OCI-LY3 (cell line): ENCODE measurements around the gene PIK3R4.

Source experiments
- CTCF ChIP-seq: fragments of 200-600, 300-600 bp; sonication (generic); IDR thresholded peaks from 2 replicates; pipeline ENCODE4 v1.5.1; 2014; ENCODE audit warnings: antibody characterized with exemption, low read length, low read depth
- EZH2phosphoT487 ChIP-seq: fragments of 200-600 bp; shearing (Covaris generic); IDR thresholded peaks from 2 replicates; pipeline ENCODE4 v1.6.1; 2018; ENCODE audit warnings: antibody characterized with exemption, mixed run types, low read depth

- TF ChIP-seq CTCF (no peak), EZH2phosphoT487 (no peak)
These were observed 101.4 kb downstream of the PIK3R4 start for GRCh38 chr3:130645261-130645660.
